GM13977 (cell line): Measurements from ENCODE around the gene TMEM41B.
"Not testable (repeated sequence)": the region's sequence is repeated elsewhere in the genome, so short reads cannot be mapped to it uniquely, and the experiment has no call there.

Experiments
- DNase-seq: peaks from one replicate; pipeline ENCODE4 v3.0.0; 2012; ENCODE audit warnings: low spot score
- CTCF ChIP-seq: IDR thresholded peaks from 2 replicates; pipeline ENCODE4 v1.5.1; 2012; ENCODE audit warnings: mild to moderate bottlenecking, control low read depth; ENCODE audit not compliant: insufficient read depth; ENCODE audit errors: extremely low read depth, missing control alignments
- in situ Hi-C: fragments of 300-500 bp; cut with MboI; formaldehyde crosslinking; loops from one replicate; pipeline ENCODE4 v1.12.0; 2022; ENCODE audit warnings: low sequenced_read_pairs, low pct_unique_long_range_greater_than_20kb, mixed read lengths, inconsistent platforms; ENCODE audit not compliant: unreplicated experiment

TMEM41B gene

GRCh38 chr11:9253086-9253485, 61.3 kb downstream of the TMEM41B start:
- TF ChIP-seq CTCF = no peak
- in situ Hi-C loops = no loop called here
- no peak for DNase-seq

- in situ Hi-C loops = no loop called here
- TF ChIP-seq CTCF = no peak
Measured at GRCh38 chr11:9251311-9251710, 63.1 kb downstream of the TMEM41B start.

GRCh38 chr11:9250139-9250582, 64.2 kb downstream of the TMEM41B start:
- DNase-seq = peak; percentile 64
- no peak for TF ChIP-seq CTCF
- in situ Hi-C loops = no loop called here

More at GRCh38 chr11:9251311-9251710, 63.1 kb downstream of the TMEM41B start:
- DNase-seq = no peak

GRCh38 chr11:9249252-9249651, 65.1 kb downstream of the TMEM41B start:
- DNase-seq = no peak
- no peak for TF ChIP-seq CTCF
- in situ Hi-C loops = no loop called here

- DNase-seq = no peak
- no peak for TF ChIP-seq CTCF
- in situ Hi-C loops = no loop called here
Measured at GRCh38 chr11:9247863-9248262, 66.5 kb downstream of the TMEM41B start.

GRCh38 chr11:9236242-9236641, 78.2 kb downstream of the TMEM41B start:
- in situ Hi-C loops, DNase-seq: not testable (repeated sequence)

- TF ChIP-seq CTCF = no peak
Measured at GRCh38 chr11:9232482-9232881, 81.9 kb downstream of the TMEM41B start.

More at GRCh38 chr11:9232482-9232881, 81.9 kb downstream of the TMEM41B start:
- in situ Hi-C loops = no loop called here
- DNase-seq = no peak
